CD4-positive, alpha-beta T cell treated with Interleukin-4 for 1 hour (primary cell): ENCODE data around the gene SERTAD3.
"Not testable (repeated sequence)": the region's sequence is repeated elsewhere in the genome, so short reads cannot be mapped to it uniquely, and the experiment has no call there.

ENCODE experiments used
- DNase-seq, 2 donors: peaks; one replicate each; pipeline ENCODE4 v3.0.0-alpha.2; 2020 to 2022

SERTAD3 gene

GRCh38 chr19:40457953-40458596, 13.9 kb upstream of the SERTAD3 start:
- DNase-seq, result no peak

GRCh38 chr19:40457048-40457447, 12.9 kb upstream of the SERTAD3 start:
- DNase-seq, result no peak

GRCh38 chr19:40453943-40454342, 9.8 kb upstream of the SERTAD3 start:
- DNase-seq, result not testable (repeated sequence)

DNA sequence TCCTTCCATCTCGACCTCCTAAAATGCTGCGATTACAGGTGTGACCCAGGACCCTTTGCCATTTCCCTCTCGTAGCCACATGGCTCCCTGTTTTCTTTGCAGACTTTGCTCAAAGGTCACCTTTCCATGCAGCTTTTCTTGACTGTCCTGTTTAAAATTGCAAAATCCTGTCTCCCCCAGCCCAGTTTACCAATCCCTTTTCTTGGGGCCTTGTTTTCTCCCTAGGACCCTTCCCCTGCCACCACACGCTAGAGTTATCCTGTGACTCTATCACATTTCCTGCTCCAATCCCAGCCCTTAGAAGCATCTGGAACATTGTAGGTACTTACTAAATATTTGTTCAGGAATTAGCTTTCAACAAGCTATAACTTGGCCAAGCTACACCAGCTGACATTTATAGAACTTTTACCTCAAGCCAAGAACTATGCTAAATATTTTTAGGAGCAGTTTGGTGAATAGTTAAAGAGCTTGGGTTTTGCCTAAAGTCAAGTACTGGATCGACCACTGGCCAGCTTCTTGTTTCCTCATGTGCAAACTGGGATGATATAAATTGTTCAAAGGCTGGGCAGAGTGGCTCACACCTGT, 9.1 kb upstream of the SERTAD3 start:
- DNase-seq, result no peak

DNA sequence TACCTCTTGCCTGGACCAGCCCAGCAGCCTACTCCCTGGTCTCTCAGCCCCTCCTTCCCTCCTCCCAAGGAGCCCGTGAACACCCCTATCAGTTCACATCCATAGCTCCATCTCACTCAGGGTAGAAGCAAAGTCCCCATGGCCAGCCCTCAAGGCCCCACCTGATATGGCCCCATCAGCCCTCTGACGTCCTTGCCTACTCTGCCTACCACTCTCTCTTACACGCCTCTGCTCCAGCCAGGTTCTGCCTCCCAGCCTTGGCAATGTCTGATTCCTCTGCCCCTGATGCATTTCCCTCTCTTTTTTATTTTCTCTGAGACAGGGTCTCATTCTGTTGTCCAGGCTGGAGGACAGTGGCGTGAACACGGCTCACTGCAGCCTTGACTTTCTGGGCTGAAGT, 7.9 kb upstream of the SERTAD3 start:
- DNase-seq, result no peak

DNA sequence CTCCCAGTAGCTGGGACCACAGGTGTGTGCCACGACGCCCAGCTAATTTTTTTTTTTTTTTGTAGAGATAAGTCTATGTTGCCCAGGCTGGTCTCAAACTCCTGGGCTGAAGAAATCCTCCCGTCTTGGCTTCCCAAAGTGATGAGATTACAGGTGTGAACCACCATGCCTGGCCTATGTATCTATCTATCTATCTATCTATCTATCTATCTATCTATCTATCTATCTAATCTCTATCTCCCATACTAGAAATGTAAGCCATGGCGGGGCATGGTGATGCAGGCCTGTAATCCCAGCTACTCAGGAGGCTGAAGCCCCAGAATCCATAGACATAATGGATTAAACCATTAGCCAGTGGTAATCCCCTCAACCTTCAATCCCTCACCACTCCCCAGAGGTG, 6.5 kb upstream of the SERTAD3 start:
- no peak for DNase-seq

DNA sequence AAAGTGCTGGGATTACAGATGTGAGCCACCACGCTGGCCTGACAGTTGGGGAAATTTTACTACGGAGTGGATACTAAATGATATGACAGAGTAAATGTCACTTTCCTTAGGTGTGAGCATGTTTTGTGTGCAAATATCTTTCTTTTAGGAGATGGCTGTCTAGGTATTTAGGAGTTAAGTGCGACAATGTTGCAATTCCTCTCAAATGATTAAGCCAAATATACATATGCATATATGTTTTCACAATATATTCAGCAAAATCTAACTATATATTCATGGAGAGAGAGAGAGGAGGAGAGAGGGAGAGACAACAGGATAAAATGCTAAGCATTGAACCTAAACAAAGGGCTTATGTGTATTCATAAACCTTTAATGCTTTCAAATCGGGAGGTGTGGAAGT, 5.4 kb upstream of the SERTAD3 start:
- no peak for DNase-seq

GRCh38 chr19:40446263-40446784, 2.2 kb upstream of the SERTAD3 start:
- no peak for DNase-seq

GRCh38 chr19:40445780-40446262, 1.7 kb upstream of the SERTAD3 start:
- DNase-seq, result no peak

DNA sequence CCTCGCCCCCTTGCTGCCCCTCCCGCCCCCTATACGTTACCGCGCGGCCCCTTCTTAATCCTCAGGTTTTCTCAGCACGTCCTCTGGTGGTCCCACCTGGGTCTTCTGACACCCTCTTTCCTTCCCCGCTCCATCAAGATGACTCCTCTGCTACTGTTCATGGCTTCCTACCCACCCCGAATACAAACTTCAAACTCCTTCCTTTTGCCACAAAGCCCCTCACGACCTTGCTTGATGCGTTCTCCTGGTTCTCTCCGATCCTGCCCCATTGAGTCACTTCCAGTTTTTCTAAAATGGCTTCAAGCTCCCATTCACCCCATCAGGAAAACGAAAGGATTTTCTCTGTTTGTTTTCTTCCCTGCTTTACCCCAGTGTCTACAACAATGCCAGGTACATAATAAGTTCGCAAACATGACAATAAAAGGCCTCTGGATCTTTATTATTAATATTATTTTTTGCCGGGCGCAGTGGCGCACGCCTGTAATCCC, 734 bp upstream of the SERTAD3 start:
- no peak for DNase-seq

DNA sequence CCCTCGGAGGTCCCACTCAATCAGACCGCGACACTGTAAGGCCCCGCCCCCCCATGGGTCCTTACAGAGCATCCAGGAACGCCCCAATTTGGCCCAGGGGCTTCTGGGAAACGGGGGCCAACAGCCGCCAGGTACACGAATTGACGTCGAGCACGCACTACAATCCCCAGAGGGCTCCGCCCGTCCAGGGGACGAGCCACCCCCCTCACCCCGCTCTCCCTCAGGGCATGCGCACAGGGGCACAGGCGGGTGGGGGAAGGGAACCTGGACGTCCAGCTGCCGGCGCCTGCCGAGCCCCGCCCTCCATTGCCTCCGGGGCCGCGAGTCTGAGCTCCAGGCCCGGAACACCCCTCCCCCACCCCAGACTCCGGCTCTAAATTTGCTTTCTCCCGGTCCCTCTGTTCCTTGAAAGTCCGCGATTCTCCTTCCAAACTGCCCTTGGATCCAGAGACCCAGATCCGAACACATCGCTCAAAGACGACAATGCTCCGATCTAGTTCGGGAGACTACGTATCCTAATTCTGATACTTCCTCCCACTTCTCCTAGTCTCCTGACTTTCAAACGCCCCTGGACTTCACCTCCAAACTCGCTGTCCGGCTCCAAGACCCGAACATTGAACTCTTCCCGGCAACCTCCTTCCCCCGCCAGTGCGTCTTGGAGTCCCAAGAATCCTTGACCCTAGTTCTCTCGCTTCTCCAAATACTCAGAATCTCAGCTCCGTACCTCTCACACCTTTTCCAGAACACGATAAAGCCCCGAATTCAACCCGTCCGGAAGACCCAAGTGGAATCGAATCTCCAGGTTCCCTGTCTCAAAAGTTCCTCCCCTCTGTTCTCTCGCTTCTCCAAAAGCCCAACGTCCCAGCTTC, 770 bp downstream of the SERTAD3 start:
- DNase-seq, result peak; percentile 100

DNA sequence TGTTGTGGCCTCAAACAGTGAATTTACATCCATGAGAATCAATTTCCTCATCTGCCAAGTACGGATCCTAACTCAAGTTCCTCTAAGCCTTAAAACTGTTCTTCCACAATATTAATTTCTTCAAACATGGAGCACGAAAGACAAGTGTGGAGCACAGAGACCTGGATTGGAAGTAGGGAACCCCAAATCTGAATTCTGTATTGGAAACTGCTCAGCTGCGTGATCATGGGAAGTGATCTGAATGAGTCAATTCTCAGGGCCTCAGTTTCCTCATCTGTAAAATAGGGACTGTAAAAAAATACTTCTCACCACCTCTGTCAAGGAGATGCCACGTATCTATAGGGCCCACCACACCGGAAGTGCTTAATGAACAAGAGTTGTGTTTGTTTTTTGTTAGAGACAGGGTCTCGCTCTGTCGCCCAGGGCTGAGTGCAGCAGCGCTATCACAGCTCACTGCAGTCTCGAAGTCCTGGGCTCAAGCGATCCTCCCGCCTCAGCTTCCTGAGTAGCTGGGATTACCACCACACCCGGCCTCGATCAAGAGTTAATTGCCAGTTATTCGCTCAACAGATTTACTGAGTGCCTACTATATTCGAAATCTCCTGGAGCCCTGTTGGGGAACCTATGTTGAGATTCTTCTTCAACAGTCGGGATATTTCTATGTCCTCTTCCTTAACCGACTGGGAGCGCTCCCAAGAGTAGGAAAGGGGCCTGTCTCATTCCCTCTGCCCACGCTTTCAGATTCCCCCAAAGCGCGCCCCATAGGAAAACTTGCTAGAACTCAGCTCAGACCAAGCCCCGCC, 1.6 kb downstream of the SERTAD3 start:
- DNase-seq, result no peak

DNA sequence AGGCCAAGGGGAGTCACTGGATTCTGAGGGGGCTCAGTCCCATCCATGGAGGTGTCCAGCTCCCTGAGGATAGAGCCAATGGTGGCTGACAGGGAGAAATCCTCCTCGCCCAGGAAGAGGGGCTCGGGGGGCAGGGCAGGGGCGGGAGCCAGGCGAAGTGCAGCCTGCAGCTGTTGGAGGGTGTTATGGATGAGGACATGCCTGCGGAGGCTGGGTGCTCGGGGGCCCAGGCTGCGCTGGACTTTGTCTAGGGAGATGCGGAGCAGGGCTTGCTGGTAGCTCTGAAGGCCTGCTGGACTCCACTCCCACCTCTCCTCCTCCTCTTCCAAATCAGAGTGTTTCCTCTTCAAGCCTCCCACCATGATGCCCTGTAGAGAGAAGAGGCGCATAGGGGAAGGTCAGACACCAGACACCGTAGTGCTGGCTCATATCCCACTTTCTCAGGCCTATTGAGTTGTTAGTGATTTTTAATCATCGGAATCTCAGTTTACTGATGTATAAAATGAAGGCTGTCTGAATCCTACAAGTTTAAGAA, 2.3 kb downstream of the SERTAD3 start:
- no peak for DNase-seq

DNA sequence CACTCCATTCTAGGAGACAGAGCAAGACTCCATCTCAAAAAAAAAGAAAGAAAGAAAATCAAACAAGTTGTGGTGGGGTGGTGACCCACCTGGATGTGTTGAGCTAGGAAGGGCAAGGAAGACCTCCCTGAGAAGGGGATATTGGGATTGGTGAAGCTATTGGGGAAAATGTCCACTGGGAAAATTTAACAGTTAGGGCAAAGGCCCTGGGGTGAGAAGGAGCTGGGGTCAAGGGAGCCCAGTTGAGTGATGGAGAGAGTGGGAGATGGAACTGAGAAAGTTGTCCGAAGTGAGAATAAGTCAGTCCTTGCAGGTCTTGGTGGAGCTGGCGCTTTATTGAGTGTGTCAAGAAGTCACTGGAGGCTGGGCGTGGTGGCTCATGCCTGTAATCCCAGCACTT, 5.9 kb downstream of the SERTAD3 start:
- no peak for DNase-seq

DNA sequence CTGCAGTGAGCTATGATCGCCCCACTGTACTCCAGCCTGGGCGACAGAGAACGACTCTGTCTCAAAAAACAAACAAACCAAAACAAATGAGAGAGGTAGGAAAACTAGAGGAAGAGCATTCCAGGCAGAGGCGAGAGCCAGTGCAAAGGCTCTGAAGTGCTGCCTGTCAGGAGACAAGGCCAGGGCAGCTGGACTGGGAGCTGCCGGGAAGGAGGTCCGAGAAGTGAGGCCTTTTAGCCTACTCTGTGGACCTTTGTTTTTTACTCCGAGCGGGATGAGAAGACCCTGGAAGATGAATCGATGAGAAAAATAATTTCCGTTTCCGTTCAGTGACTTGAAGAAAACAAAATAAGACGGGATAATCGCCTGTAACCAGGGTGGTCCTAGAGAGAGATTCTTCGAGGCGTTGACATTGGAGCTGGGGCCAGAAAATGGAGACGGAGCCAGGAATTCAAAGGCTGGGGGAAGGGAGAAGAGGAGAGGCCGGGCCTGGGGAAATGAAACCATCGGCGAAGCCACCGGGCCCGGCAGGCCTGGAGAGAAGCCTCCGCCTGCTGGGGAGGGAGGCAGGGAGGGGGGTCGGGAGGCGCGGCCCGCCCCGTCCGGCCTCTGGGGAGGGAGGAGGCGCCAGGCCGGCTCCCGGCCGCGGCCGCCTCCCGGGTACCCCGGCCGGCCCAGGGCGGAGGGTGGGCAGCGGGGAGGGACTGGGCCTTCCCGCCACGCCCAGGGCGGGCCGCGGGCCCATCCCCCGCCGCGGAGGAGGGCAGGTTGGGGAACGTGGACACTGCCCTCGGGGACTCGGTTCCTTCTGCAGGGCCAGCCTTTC, 10.5 kb downstream of the SERTAD3 start:
- peak; percentile 54 to 70 for DNase-seq

DNA sequence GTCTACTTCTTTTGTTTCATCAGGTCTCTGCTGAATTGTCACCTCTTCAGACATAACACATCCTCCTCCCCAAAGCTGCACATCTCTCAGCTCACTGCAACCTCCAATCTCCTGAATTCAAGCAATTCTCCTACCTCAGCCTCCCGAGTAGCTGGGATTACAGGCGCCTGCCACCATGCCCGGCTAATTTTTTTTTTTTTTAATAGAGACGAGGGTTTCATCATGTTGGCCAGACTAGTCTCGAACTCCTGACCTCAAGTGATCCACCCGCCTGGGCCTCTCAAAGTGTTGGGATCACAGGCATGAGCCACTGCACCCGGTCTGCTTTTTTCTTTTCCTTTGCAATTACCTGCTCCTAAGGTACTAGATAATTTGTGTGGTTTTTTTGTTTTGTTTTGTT, 11.4 kb downstream of the SERTAD3 start:
- DNase-seq, result not testable (repeated sequence)

- DNase-seq, result no peak
Observed at GRCh38 chr19:40431698-40432097, 12.4 kb downstream of the SERTAD3 start.

GRCh38 chr19:40430242-40430641, 13.9 kb downstream of the SERTAD3 start:
- not testable (repeated sequence) for DNase-seq

DNA sequence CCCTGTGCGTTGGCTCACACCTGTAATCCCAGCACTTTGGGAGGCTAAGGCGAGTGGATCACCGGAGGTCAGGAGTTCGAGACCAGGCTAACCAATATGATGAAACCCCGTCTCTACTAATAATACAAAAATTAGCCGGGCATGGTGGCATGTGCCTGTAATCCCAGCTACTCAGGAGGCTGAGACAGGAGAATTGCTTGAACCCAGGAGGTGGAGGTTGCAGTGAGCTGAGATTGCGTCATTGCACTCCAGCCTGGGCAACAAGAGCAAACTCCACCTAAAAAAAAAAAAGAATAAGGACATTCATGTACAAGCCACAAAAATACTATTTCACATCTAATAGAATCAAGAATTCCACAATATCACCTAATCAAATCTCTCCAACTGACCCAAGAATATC, 15.9 kb downstream of the SERTAD3 start:
- DNase-seq, result not testable (repeated sequence)

DNA sequence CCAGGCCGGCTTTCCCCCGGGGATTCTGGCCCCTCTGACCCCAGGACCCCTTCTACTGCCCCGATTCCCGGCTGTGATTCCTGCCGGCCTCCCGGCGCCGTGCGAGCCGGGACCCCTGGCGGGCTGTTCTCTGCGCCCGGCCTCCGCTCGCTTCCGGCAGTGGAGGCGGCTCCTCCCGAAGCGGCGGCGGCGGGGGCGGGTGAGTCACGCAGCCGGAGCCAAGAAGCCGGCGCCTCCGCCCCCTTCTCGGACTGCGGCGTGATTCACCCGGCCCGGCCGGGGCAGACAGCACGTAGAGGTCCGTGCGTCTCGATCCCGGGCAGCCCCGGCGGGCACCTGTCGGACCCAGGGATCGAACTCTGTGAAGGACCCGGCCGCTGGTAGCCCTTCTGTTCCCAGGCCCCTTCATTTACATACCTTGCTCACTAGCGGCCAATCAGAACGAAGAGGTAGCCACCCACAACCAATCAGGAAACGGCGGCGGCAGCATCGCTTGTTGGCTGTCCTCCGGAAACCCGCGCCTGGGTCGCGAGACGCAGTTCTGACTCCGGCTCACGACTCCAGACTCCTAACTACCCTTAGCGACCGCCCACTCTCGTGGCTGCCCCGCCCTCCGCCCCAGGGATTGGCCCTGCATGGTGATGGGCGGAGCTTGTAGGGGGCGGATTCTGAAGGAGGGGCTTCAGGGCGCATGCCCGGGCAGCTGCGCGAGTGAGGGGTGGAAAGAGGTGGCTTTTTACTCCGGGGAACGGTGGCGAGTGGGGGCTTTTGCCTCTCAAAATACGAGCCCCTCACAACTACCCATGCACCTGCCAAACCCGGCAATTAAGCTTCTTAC, 18.5 kb downstream of the SERTAD3 start, which contains the start of gene SERTAD1:
Gene SERTAD1 (minus strand): TSS at position 543 of the 838 bp plus-strand sequence. CDS start 2,446 bp downstream, outside the sequence.
- peak; percentile 100 for DNase-seq
